Endodermal cell (in vitro differentiated cells): Measurements from ENCODE around the gene ABCC6. TPM values are rescaled to one million over a fixed set of nuclear protein-coding genes. Genes with fewer than 3 reads are reported as not detected.

ENCODE experiments used
- DNase-seq: peaks from one replicate; pipeline ENCODE4 v3.0.0-alpha.2; 2017
- H3K27ac ChIP-seq: 2 replicates; pipeline ENCODE4 v1.5.1; 2013; ENCODE audit warnings: mild to moderate bottlenecking, low read depth, low read length, moderate library complexity
- H3K27me3 ChIP-seq: 2 replicates; pipeline ENCODE4 v1.6.1; 2013; ENCODE audit warnings: mild to moderate bottlenecking, low read length, moderate library complexity; ENCODE audit not compliant: insufficient read depth, control insufficient read depth, poor library complexity, severe bottlenecking
- H3K36me3 ChIP-seq: 2 replicates; pipeline ENCODE4 v1.7.0; 2013; ENCODE audit warnings: mild to moderate bottlenecking, low read length, moderate library complexity; ENCODE audit not compliant: control insufficient read depth, insufficient read depth
- H3K4me1 ChIP-seq: one replicate; pipeline ENCODE4 v1.7.0; 2013; ENCODE audit warnings: low read length; ENCODE audit not compliant: control insufficient read depth, insufficient read depth
- H3K4me3 ChIP-seq: 2 replicates; pipeline ENCODE4 v1.5.1; 2013; ENCODE audit warnings: mild to moderate bottlenecking, low read length, moderate library complexity
- H3K9ac ChIP-seq: 2 replicates; pipeline ENCODE4 v1.6.1; 2013; ENCODE audit warnings: mild to moderate bottlenecking, low read length, moderate library complexity; ENCODE audit not compliant: poor library complexity, severe bottlenecking; ENCODE audit errors: extremely low read depth
- H3K9me3 ChIP-seq: 2 replicates; pipeline ENCODE4 v1.6.1; 2013; ENCODE audit warnings: mild to moderate bottlenecking, low read length, moderate library complexity; ENCODE audit not compliant: control insufficient read depth
- H3K27ac Mint-ChIP-seq: 2 replicates; pipeline ENCODE4 v1.8.0; 2020; ENCODE audit warnings: mixed read lengths
- H3K27me3 Mint-ChIP-seq: 2 replicates; pipeline ENCODE4 v1.8.0; 2021; ENCODE audit warnings: mild to moderate bottlenecking, mixed read lengths; ENCODE audit not compliant: insufficient read depth
- H3K36me3 Mint-ChIP-seq: 2 replicates; pipeline ENCODE4 v1.8.0; 2020; ENCODE audit warnings: low read depth, mixed read lengths
- H3K4me1 Mint-ChIP-seq: 2 replicates; pipeline ENCODE4 v1.8.0; 2020; ENCODE audit warnings: mixed read lengths
- H3K4me3 Mint-ChIP-seq: 2 replicates; pipeline ENCODE4 v1.8.0; 2020; ENCODE audit warnings: mild to moderate bottlenecking, moderate library complexity, mixed read lengths
- H3K9me3 Mint-ChIP-seq: 2 replicates; pipeline ENCODE4 v1.8.0; 2020; ENCODE audit warnings: mild to moderate bottlenecking, mixed read lengths
- CTCF ChIP-seq: fragments of 200-600 bp; sonication (generic); conservative IDR thresholded peaks from 2 replicates; pipeline ENCODE4 v1.5.0; 2021; ENCODE audit warnings: antibody characterized with exemption, mild to moderate bottlenecking
- WGBS, 2 experiments: methylation state at CpG; one replicate each; pipeline versions ENCODE4 v1.1.5 to v1.1.7; 2013; ENCODE audit warnings: missing lambda C conversion rate in 2 of 2, mixed read lengths in 1 of 2; ENCODE audit not compliant: insufficient coverage in 1 of 2, insufficient read length in 1 of 2; 5-methylcytosine and 5-hydroxymethylcytosine counted together
- total RNA-seq, 2 donors: library from RNA; stranded (reverse); fragmentation: NEBNext Ultra II Directional in 1 of 2; extraction: Animal tissue kit (Norgen Biotek cat#: 25700) in 1 of 2; gene quantifications; 2 replicates in 1 of 2; 3 replicates in 1 of 2; pipeline ENCODE4 v1.2.1, GENCODE V29; 2021

ABCC6 gene
- total RNA-seq, 2 donors from 2014 or later: 6.5 to 7.8 TPM

GRCh38 chr16:16137110-16137509, 86.2 kb downstream of the ABCC6 start:
- TF ChIP-seq CTCF: no peak
- WGBS, 2 experiments: 83 to 92% methylated on average over 4 to 8 of the region's 8 CpGs
- H3K4me3 Mint-ChIP-seq: no peak overlapping the region
- H3K4me1 Mint-ChIP-seq: no peaks in the 10 kb centered on the region
- Histone ChIP-seq H3K4me3 (no peak overlapping the region), H3K27ac (no peak overlapping the region), H3K4me1 (no peaks in the 10 kb centered on the region), H3K9ac (no peak overlapping the region), H3K36me3 (peaks cover 60% of the 10 kb centered on the region), H3K9me3 (no peaks in the 10 kb centered on the region), H3K27me3 (no peaks in the 10 kb centered on the region)
- H3K27me3 Mint-ChIP-seq: no peaks in the 10 kb centered on the region
- DNase-seq: no peak
- H3K36me3 Mint-ChIP-seq: peaks cover 66% of the 10 kb centered on the region
- no peaks in the 10 kb centered on the region for H3K9me3 Mint-ChIP-seq
- H3K27ac Mint-ChIP-seq: no peak overlapping the region

GRCh38 chr16:16136588-16136987, 86.7 kb downstream of the ABCC6 start:
- Mint-ChIP-seq H3K36me3 (peaks cover 68% of the 10 kb centered on the region), H3K9me3 (no peaks in the 10 kb centered on the region), H3K4me3 (no peak overlapping the region), H3K27ac (no peak overlapping the region), H3K27me3 (no peaks in the 10 kb centered on the region), H3K4me1 (no peaks in the 10 kb centered on the region)
- DNase-seq: no peak
- Histone ChIP-seq H3K9me3 (no peaks in the 10 kb centered on the region), H3K4me3 (no peak overlapping the region), H3K4me1 (no peaks in the 10 kb centered on the region), H3K27ac (no peak overlapping the region), H3K36me3 (peaks cover 65% of the 10 kb centered on the region), H3K9ac (no peak overlapping the region), H3K27me3 (no peaks in the 10 kb centered on the region)
- 95 to 98% methylated on average over 6 of the region's 6 CpGs for WGBS, 2 experiments
- TF ChIP-seq CTCF: no peak

GRCh38 chr16:16133943-16134604, 89.2 kb downstream of the ABCC6 start:
- Mint-ChIP-seq H3K4me1 (no peaks in the 10 kb centered on the region), H3K27ac (peak overlapping the region; percentile 32), H3K4me3 (no peak overlapping the region), H3K27me3 (no peaks in the 10 kb centered on the region), H3K9me3 (no peaks in the 10 kb centered on the region), H3K36me3 (peaks cover 59% of the 10 kb centered on the region)
- H3K27ac ChIP-seq: no peak overlapping the region
- H3K4me3 ChIP-seq: no peak overlapping the region
- no peak overlapping the region for H3K9ac ChIP-seq
- peaks cover 52% of the 10 kb centered on the region for H3K36me3 ChIP-seq
- DNase-seq: no peak
- H3K27me3 ChIP-seq: no peaks in the 10 kb centered on the region
- no peaks in the 10 kb centered on the region for H3K4me1 ChIP-seq
- TF ChIP-seq CTCF: no peak
- H3K9me3 ChIP-seq: no peaks in the 10 kb centered on the region
- 91 to 95% methylated on average over 14 to 21 of the region's 21 CpGs for WGBS, 2 experiments
